Loucy (cell line): ENCODE measurements around the gene GET4.

Experiments used
- H2AFZ ChIP-seq: fragments of 200-600 bp; sonication (generic); 2 replicates; pipeline ENCODE4 v1.6.0; 2016; ENCODE audit warnings: antibody characterized with exemption, mild to moderate bottlenecking, low read length, moderate library complexity
- H3F3A ChIP-seq: fragments of 200-600 bp; 2 replicates; pipeline ENCODE4 v1.6.0; 2016; ENCODE audit warnings: antibody characterized with exemption, low read depth, mild to moderate bottlenecking
- H3K27me3 ChIP-seq: fragments of 200-600 bp; sonication (generic); 2 replicates; pipeline ENCODE4 v1.6.1; 2014; ENCODE audit warnings: low read length, mild to moderate bottlenecking; ENCODE audit not compliant: insufficient read depth, poor library complexity, severe bottlenecking
- H3K36me3 ChIP-seq: fragments of 200-600 bp; sonication (generic); 2 replicates; pipeline ENCODE4 v1.6.1; 2016; ENCODE audit warnings: low read length; ENCODE audit not compliant: insufficient read depth
- H3K4me1 ChIP-seq: fragments of 200-600 bp; sonication (generic); 2 replicates; pipeline ENCODE4 v1.5.1; 2014; ENCODE audit warnings: low read length, mild to moderate bottlenecking; ENCODE audit not compliant: insufficient read depth, poor library complexity, severe bottlenecking
- H3K4me2 ChIP-seq: fragments of 200-600 bp; sonication (generic); 2 replicates; pipeline ENCODE4 v1.6.0; 2014; ENCODE audit warnings: antibody characterized with exemption, low read length, low read depth, mild to moderate bottlenecking; ENCODE audit not compliant: poor library complexity, severe bottlenecking
- H3K4me3 ChIP-seq: fragments of 200-600 bp; sonication (generic); 2 replicates; pipeline ENCODE4 v1.5.1; 2014; ENCODE audit warnings: low read length, mild to moderate bottlenecking, mixed read lengths; ENCODE audit not compliant: poor library complexity, severe bottlenecking
- H3K79me2 ChIP-seq: fragments of 200-600 bp; sonication (generic); 2 replicates; pipeline ENCODE4 v1.6.1; 2014; ENCODE audit warnings: low read length; ENCODE audit not compliant: insufficient read depth
- H3K9ac ChIP-seq: fragments of 200-600 bp; sonication (generic); 2 replicates; pipeline ENCODE4 v1.6.0; 2014; ENCODE audit warnings: mild to moderate bottlenecking, low read depth, low read length, moderate library complexity; ENCODE audit not compliant: poor library complexity, severe bottlenecking
- H3K9me2 ChIP-seq: fragments of 200-600 bp; sonication (generic); replicated peaks from 2 replicates; pipeline ENCODE4 v1.6.1; 2016; ENCODE audit warnings: low read depth, low read length, mixed read lengths
- H3K9me3 ChIP-seq: fragments of 200-600 bp; sonication (generic); 2 replicates; pipeline ENCODE4 v1.6.1; 2014; ENCODE audit warnings: mild to moderate bottlenecking, antibody characterized with exemption, low read length, low read depth; ENCODE audit not compliant: insufficient read depth
- H4K20me1 ChIP-seq: fragments of 200-600 bp; sonication (generic); 2 replicates; pipeline ENCODE4 v1.6.0; 2014; ENCODE audit warnings: antibody characterized with exemption, low read length, mild to moderate bottlenecking; ENCODE audit not compliant: insufficient read depth, poor library complexity, severe bottlenecking
- CTCF ChIP-seq: fragments of 200-600 bp; sonication (generic); conservative IDR thresholded peaks from 2 replicates; pipeline ENCODE4 v1.5.1; 2014; ENCODE audit warnings: mild to moderate bottlenecking, antibody characterized with exemption, low read length
- EZH2phosphoT487 ChIP-seq: fragments of 200-600 bp; IDR thresholded peaks from 2 replicates; pipeline ENCODE4 v1.6.1; 2018; ENCODE audit warnings: antibody characterized with exemption, mild to moderate bottlenecking, moderate library complexity, borderline replicate concordance

The GET4 gene

GRCh38 chr7:843230-843629 lies 33.1 kb upstream of the GET4 start:
- Histone ChIP-seq H2AFZ (no peak overlapping the region), H4K20me1 (no peaks in the 10 kb centered on the region), H3K79me2 (no peaks in the 10 kb centered on the region), H3K4me2 (no peak overlapping the region), H3K4me3 (no peak overlapping the region), H3K27me3 (no peaks in the 10 kb centered on the region), H3K36me3 (peaks cover 53% of the 10 kb centered on the region; the same call in 1 of the 2 replicates), H3K9me2 (no peaks in the 10 kb centered on the region), H3K4me1 (no peaks in the 10 kb centered on the region), H3K9me3 (no peaks in the 10 kb centered on the region), H3F3A (no peaks in the 10 kb centered on the region), H3K9ac (no peak overlapping the region)
- TF ChIP-seq CTCF: no peak
- TF ChIP-seq EZH2phosphoT487: no peak

GRCh38 chr7:844043-844442 lies 32.3 kb upstream of the GET4 start:
- TF ChIP-seq CTCF (no peak), EZH2phosphoT487 (no peak)
- H3K36me3 ChIP-seq: peaks cover 55% of the 10 kb centered on the region; the same call in 1 of the 2 replicates
- H3K4me2 ChIP-seq: no peak overlapping the region
- no peaks in the 10 kb centered on the region for H3K79me2 ChIP-seq
- no peaks in the 10 kb centered on the region for H4K20me1 ChIP-seq
- no peaks in the 10 kb centered on the region for H3K4me1 ChIP-seq
- H3F3A ChIP-seq: no peaks in the 10 kb centered on the region
- no peaks in the 10 kb centered on the region for H3K9me3 ChIP-seq
- no peak overlapping the region for H3K9ac ChIP-seq
- H3K4me3 ChIP-seq: no peak overlapping the region
- no peaks in the 10 kb centered on the region for H3K9me2 ChIP-seq
- no peak overlapping the region for H2AFZ ChIP-seq
- no peaks in the 10 kb centered on the region for H3K27me3 ChIP-seq

- H3K79me2 ChIP-seq: no peaks in the 10 kb centered on the region
- no peak for TF ChIP-seq CTCF
- no peak for TF ChIP-seq EZH2phosphoT487
- H3K4me3 ChIP-seq: no peak overlapping the region
- no peak overlapping the region for H3K9ac ChIP-seq
- no peaks in the 10 kb centered on the region for H3K9me3 ChIP-seq
- no peak overlapping the region for H2AFZ ChIP-seq
- no peaks in the 10 kb centered on the region for H3K9me2 ChIP-seq
- no peak overlapping the region for H3K4me2 ChIP-seq
- H3K36me3 ChIP-seq: peaks cover 56% of the 10 kb centered on the region; the same call in 1 of the 2 replicates
- no peaks in the 10 kb centered on the region for H3K4me1 ChIP-seq
- no peaks in the 10 kb centered on the region for H3F3A ChIP-seq
- no peaks in the 10 kb centered on the region for H4K20me1 ChIP-seq
- H3K27me3 ChIP-seq: no peaks in the 10 kb centered on the region
Measured at GRCh38 chr7:844514-844913, 31.8 kb upstream of the GET4 start.
